ENCODE results near the gene NCAM1. TPM values are rescaled to one million over a fixed set of nuclear protein-coding genes. Genes with fewer than 3 reads are reported as not detected.

The NCAM1 gene
- total RNA-seq, 1 experiment from 2014 or later = 0.22 TPM

DNA sequence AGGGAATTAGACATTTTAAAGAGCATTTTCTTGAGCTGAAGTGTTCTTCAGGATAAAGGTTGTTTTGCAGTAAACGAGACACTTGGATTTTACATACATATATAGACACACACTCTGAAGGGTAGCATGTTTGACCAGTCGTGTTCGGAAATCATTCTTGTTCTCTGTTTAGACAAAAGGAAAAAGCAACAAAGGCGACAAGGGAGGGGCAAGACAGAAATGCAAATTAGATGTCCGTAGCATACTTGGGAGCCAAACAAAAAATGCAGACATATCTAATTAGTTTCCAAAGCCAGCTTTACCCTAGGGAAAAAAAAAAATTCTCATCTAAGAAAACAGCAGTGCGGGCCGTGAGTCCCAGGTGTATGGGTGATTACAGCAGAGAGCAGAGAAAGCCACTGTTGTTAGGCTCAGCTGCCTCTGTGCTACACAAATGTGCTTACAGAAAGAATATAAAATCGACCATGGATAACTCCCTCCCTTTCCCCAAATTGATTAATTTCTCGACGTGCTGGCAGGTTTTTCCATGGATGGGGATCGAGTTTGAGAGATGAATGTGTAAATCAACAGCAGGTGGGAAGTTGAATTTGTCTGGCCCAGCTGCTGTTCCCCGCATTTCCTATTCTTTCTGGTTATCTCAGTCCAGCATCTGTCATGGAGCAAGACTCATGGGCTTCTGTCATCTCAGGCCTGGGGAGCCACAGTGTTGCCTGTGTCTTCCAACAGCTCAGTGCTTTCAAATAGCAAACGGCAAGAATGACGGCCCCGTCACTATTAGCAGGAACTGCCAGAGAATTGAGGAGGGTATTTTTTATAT lies 176.7 kb downstream of the NCAM1 start:
- Histone ChIP-seq H3K36me3 (ENCODE audit: control insufficient read depth in 1 of 2, insufficient read depth in 2 of 2, low read length in 2 of 2) (no peaks in the 10 kb centered on the region), H3K9me3 (ENCODE audit: control insufficient read depth in 1 of 2, insufficient read depth in 1 of 2, low read depth in 1 of 2, low read length in 2 of 2) (no peaks in the 10 kb centered on the region), H2AFZ (ENCODE audit: low read depth, low read length, poor library complexity, severe bottlenecking) (no peak overlapping the region), H3K9ac (ENCODE audit: low read length) (no peak overlapping the region), H3K79me2 (ENCODE audit: insufficient read depth, low read length) (no peaks in the 10 kb centered on the region), H3K27me3 (ENCODE audit: insufficient read depth, low read length) (peaks cover 77% of the 10 kb centered on the region), H3K9me2 (ENCODE audit: insufficient read depth) (no peaks in the 10 kb centered on the region), H3K4me2 (ENCODE audit: low read length) (no peak overlapping the region), H3K4me3 (replicated peaks in 1 of 2; ENCODE audit: low read depth in 1 of 2, low read length in 2 of 2) (no peak overlapping the region), H4K20me1 (ENCODE audit: insufficient read depth) (no peaks in the 10 kb centered on the region), H3K4me1 (ENCODE audit: control insufficient read depth in 1 of 2, insufficient read depth in 2 of 2, low read length in 2 of 2) (no peaks in the 10 kb centered on the region), H3K27ac (ENCODE audit: low read depth, low read length) (no peak overlapping the region)
- intact Hi-C loops (cut with micrococcal nuclease) = no loop called here
- ChIA-PET RAD21 (ENCODE audit: low non-redundant PET in 1 of 2, low total read pairs in 2 of 2, uncharacterized antibody in 2 of 2, unreplicated experiment in 2 of 2) (no interaction called here), CTCF (no interaction called here), POLR2A (no interaction called here)
- ATAC-seq (no peak), DNase-seq (ENCODE audit: low read depth, low spot score) (no peak)
- no peak for TF ChIP-seq POLR2AphosphoS5 (IDR thresholded peaks at IDR 0.05; ENCODE audit: low read depth, low read length)
- no peak for TF ChIP-seq SP1 (IDR thresholded peaks at IDR 0.05; ENCODE audit: low read depth)
- no peak for TF ChIP-seq ELF1 (IDR thresholded peaks at IDR 0.05; ENCODE audit: borderline replicate concordance, low read depth)
- TF ChIP-seq ZBTB33 (IDR thresholded peaks at IDR 0.05; ENCODE audit: extremely low read depth, insufficient replicate concordance, low read length) = no peak
- TF ChIP-seq FOSL1 (IDR thresholded peaks at IDR 0.05; ENCODE audit: low read depth) = no peak
- BruUV-seq (replicated peaks) = no TSS peak

DNA sequence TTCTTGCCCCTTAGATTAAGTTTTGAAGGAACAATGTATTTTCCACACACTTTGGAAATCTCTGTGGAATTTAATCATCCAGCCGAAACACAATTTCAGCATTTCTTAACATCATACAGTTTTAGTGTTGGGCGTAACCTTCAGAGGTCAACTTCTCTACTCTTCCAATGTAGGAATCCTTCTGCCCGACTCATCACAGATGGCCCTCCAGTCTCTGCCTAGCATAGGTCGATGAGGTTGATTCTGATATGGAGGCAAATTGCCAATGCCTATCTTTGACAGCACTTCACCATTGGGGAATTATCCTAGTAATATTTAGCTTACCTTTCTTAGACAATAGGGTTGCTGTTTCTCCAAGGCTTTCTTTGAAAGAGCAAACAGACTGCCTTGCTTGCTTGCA lies 177.5 kb downstream of the NCAM1 start:
- Histone ChIP-seq H2AFZ (ENCODE audit: low read depth, low read length, poor library complexity, severe bottlenecking) (no peak overlapping the region), H3K4me3 (replicated peaks in 1 of 2; ENCODE audit: low read depth in 1 of 2, low read length in 2 of 2) (no peak overlapping the region), H3K9ac (ENCODE audit: low read length) (no peak overlapping the region), H3K4me2 (ENCODE audit: low read length) (no peak overlapping the region), H3K4me1 (ENCODE audit: control insufficient read depth in 1 of 2, insufficient read depth in 2 of 2, low read length in 2 of 2) (no peaks in the 10 kb centered on the region), H4K20me1 (ENCODE audit: insufficient read depth) (no peaks in the 10 kb centered on the region), H3K79me2 (ENCODE audit: insufficient read depth, low read length) (no peaks in the 10 kb centered on the region), H3K27me3 (ENCODE audit: insufficient read depth, low read length) (peaks cover 81% of the 10 kb centered on the region), H3K27ac (ENCODE audit: low read depth, low read length) (no peak overlapping the region), H3K9me3 (ENCODE audit: control insufficient read depth in 1 of 2, insufficient read depth in 1 of 2, low read depth in 1 of 2, low read length in 2 of 2) (no peaks in the 10 kb centered on the region), H3K36me3 (ENCODE audit: control insufficient read depth in 1 of 2, insufficient read depth in 2 of 2, low read length in 2 of 2) (no peaks in the 10 kb centered on the region), H3K9me2 (ENCODE audit: insufficient read depth) (no peaks in the 10 kb centered on the region)
- BruUV-seq (replicated peaks) = no TSS peak
- ChIA-PET POLR2A (no interaction called here), CTCF (no interaction called here), RAD21 (ENCODE audit: low non-redundant PET in 1 of 2, low total read pairs in 2 of 2, uncharacterized antibody in 2 of 2, unreplicated experiment in 2 of 2) (no interaction called here)
- intact Hi-C loops (cut with micrococcal nuclease) = no loop called here
- ATAC-seq = no peak
- TF ChIP-seq RAD21 (IDR thresholded peaks at IDR 0.05; ENCODE audit: low read depth) (no peak), MAX (IDR thresholded peaks at IDR 0.05) (no peak), FOSL1 (IDR thresholded peaks at IDR 0.05; ENCODE audit: low read depth) (no peak), SRF (IDR thresholded peaks at IDR 0.05; ENCODE audit: low read depth) (no peak), SP1 (IDR thresholded peaks at IDR 0.05; ENCODE audit: low read depth) (no peak), ELF1 (IDR thresholded peaks at IDR 0.05; ENCODE audit: borderline replicate concordance, low read depth) (no peak), ATF3 (IDR thresholded peaks at IDR 0.05) (no peak), ZFX (IDR thresholded peaks at IDR 0.05) (no peak), CBX3 (IDR thresholded peaks at IDR 0.05; ENCODE audit: low read depth) (no peak), ZBTB33 (IDR thresholded peaks at IDR 0.05; ENCODE audit: extremely low read depth, insufficient replicate concordance, low read length) (no peak), POLR2AphosphoS5 (IDR thresholded peaks at IDR 0.05; ENCODE audit: low read depth, low read length) (no peak), ZNF274 (IDR thresholded peaks at IDR 0.05; ENCODE audit: low read depth, low read length) (no peak), EZH2phosphoT487 (IDR thresholded peaks at IDR 0.05; ENCODE audit: borderline replicate concordance) (no peak)
- no peak for DNase-seq (ENCODE audit: low read depth, low spot score)
